GM18526 (cell line): ENCODE results near the gene FILIP1L.

Source experiments
- POLR2A ChIP-seq: IDR thresholded peaks from 3 replicates; pipeline ENCODE4 v1.6.1; 2011; ENCODE audit not compliant: insufficient read length; ENCODE audit errors: extremely low read depth

FILIP1L gene

DNA sequence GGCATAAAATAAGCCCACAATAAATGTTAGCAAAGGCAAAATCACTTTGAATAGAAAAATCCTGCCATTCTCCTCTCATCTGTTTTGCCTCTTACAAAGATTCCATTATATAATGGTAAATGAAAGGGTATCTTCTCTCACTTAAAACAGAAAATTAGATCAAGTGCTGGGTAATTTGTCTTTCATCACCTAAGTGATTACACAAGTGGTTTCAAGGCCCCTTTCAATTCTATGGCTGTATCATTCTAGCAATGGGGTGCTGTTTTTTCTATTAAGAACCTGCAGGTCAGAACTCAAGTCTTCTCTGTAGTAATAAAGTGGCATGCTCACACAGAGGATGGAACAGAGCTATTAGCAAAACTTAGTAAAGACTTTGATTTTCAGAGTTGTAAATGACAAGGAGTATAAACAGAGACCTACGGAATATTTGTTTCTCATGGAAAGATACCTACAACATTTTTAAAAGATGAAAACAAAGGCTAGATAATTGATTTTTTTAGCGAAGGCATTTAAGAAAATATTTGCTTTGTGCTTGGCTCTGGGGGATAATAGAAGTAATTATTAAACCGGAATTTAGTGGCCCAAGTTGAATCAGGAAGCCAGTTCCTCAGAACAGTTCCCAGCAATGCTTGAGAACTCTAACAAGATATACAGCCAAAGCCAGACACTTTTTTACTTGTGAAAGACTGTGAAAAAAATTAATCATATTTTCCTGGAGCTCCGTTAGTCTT is 159.2 kb downstream of the FILIP1L start:
- no peak for TF ChIP-seq POLR2A

- no peak for TF ChIP-seq POLR2A
Observed at GRCh38 chr3:99953596-99953995, 160.7 kb downstream of the FILIP1L start.

DNA sequence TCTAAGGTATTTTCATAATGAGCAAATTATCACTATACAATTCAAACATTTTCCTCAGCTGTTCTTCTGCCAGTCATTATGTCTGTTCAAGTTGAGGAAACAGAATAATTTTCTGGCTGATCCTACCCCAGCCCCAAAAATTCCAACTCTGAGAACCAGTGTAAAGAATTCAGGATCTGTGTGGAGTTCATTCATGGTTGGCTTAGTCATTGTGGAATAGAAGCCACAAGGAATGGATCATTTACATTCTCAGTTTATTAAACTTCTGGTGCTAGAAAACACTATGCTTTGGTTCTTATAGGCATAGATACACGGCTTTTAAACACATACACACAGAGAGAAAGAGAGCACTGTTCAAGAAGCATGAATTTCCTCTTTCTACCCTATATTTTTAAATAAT is 162.0 kb downstream of the FILIP1L start:
- no peak for TF ChIP-seq POLR2A

DNA sequence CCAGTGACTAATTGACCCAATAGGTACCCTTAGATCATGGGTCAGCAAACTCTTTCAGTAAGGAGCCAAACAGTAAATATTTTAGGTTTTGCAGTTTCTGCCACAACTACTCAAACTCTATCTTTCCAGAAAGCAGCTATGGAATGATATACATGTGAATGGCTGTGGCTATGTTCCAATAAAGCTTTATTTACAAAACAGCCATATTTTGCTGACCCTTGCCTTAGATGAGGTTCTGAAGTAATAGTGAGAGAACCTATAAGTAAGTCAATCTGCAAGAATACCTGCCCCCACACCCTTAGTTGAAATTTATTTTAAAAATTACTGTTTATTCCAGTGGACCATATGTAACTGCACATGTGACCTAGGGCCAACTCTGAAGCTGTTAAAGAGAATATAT is 162.6 kb downstream of the FILIP1L start:
- no peak for TF ChIP-seq POLR2A

DNA sequence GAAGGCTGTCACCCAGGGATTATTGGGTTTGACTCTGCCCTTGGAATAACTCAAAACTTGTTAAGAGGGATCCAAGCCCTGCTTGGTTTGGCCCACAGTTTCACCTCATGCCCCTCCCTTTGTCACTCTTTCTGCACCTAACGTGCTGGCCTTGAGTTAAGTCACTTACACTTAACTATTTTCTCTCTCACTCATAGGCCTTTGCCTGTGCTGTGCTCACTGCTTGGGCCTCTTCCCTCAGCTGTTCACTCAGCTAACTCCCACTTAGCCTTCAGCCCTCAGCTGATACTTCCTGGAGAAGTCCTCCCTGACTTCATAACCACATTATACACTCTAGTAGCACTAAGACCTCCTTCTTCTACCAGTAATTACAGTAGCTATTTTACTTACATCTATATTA is 163.4 kb downstream of the FILIP1L start:
- no peak for TF ChIP-seq POLR2A

DNA sequence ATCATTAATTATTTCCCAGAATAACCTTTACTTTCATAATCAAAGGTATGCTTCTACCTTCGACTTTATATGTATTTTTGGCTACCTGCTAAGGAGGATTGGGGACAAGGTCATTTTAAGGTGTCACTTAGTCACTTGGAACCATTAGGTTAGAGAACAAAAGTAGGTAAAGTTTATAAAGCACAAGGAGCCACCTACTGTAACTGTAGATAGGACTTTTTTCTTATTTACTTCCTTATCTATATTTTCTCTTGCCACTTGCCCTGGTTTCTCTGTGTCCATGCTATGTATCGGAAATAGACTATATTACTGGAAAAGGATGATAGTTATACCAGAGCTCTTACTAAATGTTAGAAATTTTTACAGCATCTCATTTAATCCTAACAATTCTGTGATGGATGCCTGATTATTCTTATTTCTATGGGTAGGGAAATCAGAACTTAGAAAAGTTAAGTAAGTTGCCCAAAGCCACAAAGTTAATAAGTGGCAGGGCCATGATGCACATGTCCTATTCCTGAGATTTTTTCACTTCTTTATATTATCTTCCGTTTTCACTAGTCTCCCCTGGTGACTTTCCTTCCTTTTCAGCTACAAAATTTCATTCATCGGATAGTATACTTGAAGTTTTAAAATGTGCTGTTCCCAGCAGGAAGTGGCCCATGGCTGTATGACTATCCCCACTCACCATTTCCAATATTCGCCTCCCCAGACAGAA is 164.2 kb downstream of the FILIP1L start:
- TF ChIP-seq POLR2A: no peak

DNA sequence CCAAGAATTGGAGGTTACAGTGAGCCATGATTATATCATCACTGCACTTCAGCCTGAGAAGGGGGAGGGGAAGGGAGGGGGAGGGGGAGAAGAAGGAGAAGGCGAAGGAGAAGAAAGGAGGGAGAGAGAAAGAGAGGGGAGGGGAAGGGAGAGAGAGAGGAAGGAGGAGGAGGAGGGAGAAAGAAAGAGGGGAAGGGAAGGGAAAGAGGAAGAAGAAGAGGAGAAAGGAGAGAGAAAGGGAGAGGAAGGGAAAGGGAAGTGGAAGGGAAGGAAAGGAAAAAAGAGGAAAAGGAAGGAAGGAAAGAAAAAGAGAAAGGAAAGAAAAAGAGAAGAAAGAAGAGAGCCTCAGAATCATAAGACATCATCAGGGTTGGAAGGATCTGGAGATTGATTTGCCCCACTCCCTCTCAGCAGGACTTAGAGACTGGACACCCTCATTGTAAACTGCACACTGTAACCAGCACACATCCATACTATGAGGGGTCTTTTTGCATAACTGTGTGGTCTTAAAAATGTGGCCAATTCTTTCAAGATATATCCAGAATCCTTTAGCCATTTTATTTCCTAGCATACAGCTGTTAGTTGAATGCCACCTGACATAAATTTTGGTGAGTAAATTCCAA is 165.7 kb downstream of the FILIP1L start:
- TF ChIP-seq POLR2A: no peak

GRCh38 chr3:99947356-99947755 is 166.9 kb downstream of the FILIP1L start:
- no peak for TF ChIP-seq POLR2A

- TF ChIP-seq POLR2A: no peak
Observed at GRCh38 chr3:99945328-99945995, 168.8 kb downstream of the FILIP1L start.

DNA sequence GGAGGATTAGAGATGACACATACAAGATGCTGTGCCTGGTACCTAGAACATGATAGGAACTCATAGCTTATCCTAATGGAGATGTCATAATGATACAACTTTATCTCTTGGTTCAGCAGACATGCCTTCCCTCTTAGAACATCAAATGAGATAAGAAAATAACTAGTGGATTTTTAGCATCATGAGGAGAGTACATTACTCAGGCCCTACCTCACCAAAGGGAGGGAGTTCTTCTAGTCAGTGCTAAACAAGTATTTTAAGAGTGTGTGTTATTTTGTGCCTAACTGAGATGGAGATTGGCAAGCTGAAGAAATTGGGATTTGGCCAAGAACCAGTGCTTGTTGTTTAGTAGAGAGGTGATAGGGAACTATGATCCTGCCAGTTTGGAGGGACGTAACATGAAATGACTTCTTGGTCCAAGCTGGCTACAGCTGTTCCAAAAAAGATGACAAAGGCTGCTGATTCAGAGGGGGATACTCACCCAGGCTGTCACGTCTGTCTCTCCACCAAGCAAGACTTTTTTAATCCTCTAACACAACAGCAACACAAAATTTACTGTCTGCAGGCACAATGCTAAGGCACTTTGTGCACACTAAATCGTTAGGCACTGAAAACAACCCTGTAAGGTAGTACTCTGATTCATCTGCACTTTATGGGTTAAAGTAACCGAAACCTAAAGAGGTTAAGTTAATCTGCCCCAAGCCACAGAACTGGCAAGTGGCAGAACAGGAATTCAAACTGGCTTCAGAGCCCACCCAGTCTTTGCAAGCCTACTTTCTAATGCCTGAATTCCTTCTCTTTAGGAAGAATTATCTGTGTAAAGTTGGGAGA is 170.2 kb downstream of the FILIP1L start:
- no peak for TF ChIP-seq POLR2A

DNA sequence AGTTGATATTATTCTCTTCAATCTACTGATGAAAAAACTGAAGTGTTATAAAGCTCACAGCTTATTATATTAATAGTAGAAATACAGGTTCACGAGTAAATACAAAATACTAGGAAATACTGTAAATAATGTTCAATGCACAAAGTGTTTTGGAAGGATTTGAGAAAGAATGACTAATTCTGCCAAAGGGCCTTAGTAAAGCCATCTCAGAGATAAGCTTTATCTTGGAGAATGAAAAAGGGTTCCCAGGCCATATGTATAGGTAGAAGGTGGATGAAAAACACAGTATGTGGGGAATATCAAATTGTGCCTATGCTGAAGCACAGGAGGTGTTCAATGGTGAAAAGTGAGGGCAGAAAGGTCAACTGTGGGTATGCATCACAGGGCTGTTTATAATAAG is 173.1 kb downstream of the FILIP1L start:
- no peak for TF ChIP-seq POLR2A

DNA sequence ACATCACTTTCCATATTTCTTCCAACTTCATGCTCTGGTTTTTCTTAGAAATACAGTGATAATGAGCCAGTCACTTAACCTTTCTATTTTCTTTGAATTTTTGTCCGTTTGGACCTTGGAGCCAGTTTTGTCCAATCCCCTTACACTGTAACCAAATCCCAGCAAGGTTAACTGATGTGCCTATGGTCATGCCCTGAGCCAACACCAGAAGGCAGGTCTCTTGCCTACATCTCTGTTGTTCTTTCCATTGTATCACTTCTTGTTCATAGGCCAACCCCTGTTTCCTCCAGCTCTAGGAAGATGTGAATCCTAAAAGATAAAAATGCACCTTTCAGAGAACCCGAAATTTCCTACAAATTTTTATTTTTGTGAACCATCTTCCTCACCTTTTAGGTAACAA is 174.0 kb downstream of the FILIP1L start:
- no peak for TF ChIP-seq POLR2A

DNA sequence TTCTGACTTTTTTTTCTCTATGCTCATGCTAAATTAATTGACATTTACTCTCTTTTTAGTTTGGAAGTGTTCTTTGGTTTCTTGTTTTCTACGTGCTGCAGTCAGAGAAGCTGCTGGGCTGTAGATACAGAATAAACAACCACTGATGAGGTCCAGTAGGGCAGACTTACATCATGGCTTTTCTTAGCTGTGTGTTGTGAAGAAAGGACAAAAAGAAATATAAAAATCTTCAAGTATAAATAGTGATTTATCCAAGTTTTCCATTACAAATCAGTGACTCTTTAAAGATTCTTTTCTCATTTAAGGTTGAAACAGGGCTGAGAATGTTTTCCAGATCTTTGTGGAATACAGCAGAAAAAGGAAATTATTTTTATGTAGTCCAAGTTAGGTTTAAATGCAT is 174.4 kb downstream of the FILIP1L start:
- no peak for TF ChIP-seq POLR2A

GRCh38 chr3:99938270-99938911 is 175.9 kb downstream of the FILIP1L start:
- TF ChIP-seq POLR2A: no peak
